GM21528 (cell line): ENCODE results near the gene EGFL7.

Experiments
- ATAC-seq: cut with Tn5 transposase; IDR thresholded peaks from one replicate; pipeline ENCODE4 v1.9.1; 2021; ENCODE audit warnings: mild to moderate bottlenecking, moderate library complexity; ENCODE audit not compliant: unreplicated experiment, low FRiP score

The EGFL7 gene

DNA sequence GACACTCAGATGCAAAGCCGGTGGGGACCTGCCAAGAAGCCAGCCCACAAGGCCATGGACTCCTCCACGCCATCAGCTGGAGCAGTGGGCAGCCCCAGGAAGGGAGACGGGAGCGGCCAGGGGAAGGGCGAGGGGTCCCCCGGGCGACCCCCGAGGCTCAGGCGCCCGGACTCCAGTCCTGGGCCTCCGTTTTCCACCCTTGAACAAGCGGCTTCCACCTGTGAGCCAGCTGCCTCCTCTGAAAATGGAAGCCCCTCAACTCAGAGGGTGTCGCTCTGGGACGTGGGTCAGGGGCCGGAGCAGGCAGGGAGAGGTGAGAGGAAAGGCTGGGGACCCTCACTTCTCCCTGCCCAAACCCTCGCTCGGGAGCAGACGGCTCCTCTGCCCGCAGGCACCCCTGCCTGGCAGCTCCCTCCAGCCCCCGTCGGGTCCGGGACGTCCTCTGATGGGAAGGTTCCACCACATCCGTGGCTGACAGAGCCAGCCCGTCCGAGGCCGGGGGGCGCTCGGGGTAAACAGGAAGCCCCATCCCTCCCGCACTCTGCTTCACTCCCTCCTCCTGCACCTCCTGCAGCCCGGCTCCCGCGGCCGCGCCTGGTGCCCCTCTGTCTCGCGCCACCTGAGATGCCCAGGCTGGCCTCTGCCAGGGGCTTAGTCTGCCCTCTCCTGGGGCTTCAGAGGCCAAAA lies 3.7 kb upstream of the EGFL7 start:
- no peak for ATAC-seq

DNA sequence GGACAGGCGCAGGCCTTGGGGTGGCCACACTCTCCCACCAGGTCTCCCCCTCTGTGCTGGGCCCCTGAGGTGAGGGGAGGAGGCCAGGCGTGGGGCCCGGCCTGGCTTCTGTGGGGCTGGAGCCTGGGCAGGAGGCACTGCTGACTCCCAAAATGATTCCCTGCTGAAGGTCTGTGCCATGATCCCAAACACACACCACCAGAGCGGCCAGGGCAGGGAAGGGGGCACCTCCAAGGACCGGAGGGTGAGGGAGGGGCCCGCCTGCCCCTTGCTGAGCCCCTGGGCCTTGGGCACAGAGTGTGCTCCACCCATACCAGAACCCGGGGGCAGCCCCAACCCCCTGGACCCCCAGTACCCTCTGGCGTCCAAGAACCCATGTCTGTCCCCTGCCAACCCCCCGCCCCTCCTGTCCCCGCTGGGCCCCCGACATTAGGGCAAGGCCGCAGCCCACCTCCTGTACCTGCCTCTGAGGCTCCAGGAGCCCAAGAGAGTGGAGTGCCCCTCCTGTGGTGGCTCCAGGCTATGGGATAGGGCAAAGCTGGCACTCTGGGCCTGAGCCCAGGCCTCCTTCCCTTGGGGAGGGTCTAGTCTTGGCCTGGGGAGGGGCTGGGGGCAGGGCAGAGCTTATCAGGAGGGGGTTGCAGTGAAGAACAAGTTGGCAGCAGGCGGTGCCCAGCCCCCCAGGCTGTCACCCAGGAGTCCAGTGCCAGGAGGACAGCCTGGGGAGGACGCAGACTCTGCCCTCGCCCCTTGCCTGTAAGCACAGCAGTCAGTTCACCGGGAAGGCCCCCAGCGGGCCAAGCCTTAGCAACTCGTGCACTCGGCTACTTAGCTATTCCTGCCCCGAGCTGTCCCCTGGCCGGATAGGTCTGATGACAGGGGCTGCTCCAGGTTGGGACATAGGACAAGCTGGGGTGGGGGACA lies 2.6 kb upstream of the EGFL7 start:
- no peak for ATAC-seq

DNA sequence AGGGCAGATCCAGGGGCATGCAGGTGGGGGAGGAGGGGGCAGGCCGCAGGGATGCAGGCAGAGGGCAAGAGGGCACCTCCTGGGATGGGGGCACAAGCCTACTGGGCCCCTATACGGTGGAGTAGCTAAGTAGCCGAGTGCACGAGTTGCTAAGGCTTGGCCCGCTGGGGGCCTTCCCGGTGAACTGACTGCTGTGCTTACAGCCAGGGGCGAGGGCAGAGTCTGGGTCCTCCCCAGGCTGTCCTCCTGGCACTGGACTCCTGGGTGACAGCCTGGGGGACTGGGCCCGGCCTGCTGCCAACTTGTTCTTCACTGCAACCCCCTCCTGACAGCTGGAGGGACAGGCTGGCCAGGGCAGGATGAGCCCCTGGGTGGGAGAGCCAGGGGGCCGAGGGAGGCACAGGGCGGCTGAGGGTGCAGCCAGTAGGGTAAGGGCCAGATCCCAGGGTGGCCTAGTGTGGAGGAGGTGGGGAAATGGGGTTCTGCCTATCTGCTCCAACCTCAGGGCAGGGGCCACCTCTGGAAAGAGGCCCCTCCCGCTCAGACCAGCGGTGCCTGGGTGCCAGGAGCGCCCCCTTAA lies 1.7 kb upstream of the EGFL7 start:
- no peak for ATAC-seq

DNA sequence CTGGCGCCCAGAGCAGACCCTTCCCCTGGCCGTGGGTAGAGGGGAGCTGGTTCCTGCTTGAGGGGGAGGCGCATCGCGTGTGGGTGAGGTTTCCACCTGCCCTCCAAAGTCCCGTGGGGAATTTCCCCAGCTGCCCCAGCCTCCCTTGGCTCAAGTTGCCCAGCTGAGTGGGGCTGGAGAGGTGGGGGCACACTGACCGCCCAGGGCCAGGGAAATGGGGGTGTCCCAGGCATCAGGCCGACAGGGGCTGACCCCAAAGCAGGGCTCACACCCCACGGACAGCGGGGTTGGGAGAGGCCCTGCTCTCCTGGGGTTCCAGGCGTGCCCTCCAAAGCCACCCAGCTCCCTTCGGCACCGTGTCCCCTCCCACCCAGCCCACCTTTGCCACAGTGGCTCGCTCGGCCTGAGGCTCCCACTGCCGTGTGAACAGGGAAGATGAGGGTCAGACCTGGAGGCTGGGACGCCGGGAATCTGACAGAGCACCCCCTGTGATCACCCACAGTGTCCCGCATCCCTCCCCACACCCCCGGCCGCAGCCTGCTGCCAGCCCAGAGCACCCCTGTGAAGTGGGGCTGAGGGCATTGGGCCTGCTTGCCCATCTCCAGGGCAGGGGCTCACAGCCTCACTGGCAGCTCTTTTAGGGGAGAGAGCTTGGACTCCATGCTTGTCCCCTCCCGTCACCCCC lies 933 bp upstream of the EGFL7 start:
- ATAC-seq, result no peak

DNA sequence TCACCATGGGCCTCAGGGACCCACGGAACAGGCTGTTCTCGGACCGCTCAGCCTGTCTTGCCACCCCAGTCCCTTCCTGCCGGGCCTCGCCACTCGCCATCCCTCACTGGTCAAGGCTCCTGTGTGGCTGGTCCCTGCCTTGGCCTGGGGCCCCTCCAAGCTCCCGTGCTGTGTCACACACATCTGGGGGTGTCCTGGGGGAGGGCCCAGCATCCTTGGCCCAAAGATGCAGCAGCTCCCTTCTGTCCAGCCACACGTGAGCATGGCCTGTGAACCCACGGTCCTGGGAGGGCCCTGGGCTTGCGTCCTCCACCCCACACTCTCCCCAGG lies 425 bp upstream of the EGFL7 start:
- ATAC-seq, result no peak

DNA sequence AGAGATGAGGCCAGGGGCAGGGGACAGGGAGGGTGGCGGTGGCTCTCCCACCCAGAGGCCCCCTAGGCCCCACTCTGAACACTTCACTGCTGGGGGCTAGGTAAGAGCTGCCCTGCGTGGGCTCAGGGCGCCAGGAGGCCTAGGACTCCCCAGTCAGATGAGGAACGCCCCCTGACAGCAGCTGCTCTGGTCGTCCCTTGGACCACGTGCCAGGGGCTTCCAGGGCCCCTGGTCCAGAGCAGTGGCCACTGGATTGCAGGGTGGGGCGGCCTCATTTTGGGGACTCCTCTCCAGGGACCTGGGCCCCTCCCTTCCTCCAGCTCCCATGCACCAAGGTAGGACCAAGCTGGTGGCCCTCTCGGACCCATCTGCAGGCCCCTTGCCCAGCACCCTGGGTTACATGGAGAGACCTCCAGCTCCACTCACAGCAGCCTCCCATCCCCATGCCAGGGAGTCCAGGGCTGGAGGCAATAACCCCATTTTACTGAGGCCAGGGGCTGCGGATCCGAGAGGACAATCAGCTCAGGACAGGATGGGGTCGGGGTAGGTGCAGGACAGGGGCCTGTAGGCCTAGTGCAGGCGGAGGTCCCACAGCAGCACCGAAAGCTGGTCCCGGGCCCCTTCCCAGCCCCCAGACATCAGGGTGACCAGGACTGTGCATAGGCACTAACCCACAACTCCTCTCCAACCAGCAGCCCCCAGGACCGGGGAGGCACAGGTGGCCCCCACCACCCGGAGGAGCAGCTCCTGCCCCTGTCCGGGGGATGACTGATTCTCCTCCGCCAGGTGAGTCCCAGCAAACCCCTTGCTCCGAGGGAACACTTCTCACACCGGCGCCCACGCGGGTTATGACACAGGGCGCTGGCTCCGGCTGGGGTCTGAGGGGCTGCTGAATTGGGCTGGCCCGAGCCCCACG lies 1.5 kb downstream of the EGFL7 start:
- ATAC-seq, result no peak

DNA sequence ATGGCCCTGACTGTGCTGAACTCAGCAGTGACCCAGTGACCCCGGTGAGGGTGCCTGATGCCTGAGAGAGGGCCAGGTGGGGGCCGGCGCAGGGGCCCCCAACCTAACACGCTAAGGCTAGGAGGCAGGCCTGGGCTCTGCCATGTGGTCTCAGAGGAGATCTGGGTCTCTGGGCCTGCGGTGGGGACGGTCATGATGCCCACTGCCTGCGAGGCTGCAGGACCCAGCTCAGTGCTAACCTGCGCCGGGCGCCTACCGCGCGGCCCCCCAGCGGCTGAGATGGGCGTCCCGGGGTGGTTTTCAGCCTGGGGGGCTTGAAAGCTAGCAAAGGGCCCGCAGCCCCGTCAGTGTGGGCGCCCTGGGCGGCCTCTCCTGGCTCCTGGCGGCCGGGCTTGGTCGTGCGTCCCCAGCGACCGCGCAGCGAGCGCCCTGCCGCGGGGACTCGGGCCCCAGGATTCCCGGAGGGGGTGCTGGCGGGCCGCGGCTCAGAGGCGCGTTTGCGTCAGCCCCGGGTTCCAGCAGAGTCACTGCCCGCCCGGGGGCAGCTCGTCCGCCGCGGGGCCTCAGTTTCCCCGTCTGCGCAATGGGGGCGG lies 2.5 kb downstream of the EGFL7 start:
- no peak for ATAC-seq

DNA sequence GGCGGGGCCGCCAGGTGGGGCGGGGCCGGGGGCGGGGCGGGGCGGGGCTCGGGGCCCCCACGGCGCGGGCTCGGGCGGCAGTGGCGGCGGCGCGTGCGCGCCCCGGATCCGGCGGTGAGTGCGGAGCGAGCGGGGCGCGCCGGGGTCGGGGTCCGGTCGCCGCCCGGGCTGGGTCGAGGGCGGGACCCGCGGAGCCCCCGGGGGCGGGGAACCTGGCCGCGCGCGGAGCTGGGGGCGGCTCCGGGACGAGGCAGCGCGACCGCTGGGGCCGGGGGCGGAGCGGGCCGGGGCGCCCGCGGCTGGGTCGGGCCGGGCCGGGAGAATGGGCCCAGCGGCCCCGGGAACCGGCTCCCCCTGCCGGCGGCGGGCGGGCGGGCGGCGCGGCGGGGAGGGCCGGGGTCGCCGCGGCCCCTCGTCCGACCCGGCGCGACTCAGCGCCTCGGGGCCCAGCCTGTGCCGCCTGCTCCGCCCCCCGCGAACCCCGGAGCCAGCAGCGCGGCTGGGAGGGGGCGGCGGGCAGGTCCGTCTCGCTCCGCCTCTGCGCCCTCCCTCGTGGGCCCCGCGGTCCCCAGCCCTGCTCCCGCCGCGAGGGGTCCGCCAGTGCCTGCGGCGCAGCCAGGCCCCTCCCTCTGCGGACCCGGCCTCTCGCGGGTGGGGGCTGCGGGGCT lies 3.1 kb downstream of the EGFL7 start:
- no peak for ATAC-seq

DNA sequence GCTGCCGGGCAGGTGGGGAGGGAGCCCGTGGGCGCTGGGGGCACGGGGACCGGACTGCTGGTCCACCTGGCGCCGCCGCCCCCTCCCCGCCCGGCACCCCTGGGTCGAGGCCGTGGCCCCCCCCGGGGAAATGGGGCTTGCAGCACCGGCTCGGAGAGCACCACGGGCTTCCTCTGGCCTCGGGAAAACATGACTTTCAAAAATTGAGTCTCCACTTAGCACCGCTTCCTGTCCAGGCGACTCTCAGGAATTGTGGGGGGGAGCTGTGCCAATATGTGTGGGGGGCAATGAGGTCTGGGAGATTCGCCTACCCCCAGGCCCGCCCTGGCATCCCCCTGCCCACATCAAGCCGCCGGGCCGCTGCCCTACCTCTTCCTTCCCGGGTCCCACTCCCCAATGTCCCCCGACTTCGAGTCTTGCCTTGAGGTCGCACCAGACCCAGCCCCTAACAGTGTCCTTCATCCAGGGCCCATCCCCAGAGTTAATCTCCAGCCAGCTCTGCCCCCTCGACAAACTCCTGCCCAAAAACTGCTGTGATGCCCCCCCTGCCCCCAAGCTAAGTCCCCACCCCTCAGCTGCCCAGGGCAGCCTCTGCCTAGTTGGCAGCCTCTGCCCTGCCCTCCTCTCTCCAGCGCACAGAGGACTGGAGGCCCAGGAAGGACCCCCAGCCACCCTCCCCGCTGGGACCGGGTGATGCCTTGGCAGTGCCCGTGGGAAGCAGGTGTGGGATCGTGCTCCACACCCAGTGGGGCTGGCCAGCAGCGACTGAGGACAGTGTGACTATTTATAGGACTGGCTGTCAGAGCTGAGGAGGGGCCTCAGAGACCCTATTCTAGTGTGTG lies 3.9 kb downstream of the EGFL7 start:
- ATAC-seq, result no peak

DNA sequence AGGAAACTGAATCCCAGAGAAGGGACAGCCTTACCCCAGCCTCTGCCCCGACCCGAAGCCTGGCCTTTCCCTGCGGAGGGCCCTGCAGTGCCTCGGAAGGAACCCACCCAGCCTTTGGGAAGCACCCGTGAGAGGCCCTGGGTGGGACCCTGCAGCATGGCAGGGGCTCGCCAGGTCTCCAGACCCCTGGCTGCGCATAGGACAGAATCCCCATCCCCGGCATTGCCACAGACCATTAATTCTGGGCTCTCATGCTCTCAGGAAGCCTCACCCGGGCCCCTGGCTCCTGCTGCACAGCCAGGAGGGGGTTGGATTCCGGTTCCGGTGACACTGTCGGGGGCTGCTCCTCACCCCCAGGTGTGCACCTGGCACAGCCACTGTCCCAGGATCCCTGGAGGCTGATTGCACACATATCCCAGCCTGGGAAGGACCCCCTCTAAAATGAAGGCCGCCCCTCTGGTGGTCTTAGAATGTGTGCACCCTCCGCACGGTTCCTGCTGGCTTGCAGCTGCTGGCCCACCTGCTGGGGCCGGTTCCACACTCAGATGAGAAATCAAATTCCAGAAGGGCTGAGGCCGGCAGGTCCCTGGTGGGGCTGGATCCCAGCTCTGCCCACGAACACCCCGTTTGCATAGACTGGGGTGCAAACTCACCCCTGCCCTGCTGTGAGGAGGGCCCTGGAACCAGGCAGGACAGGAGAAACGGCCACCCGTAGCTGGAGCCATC lies 4.7 kb downstream of the EGFL7 start:
- no peak for ATAC-seq

DNA sequence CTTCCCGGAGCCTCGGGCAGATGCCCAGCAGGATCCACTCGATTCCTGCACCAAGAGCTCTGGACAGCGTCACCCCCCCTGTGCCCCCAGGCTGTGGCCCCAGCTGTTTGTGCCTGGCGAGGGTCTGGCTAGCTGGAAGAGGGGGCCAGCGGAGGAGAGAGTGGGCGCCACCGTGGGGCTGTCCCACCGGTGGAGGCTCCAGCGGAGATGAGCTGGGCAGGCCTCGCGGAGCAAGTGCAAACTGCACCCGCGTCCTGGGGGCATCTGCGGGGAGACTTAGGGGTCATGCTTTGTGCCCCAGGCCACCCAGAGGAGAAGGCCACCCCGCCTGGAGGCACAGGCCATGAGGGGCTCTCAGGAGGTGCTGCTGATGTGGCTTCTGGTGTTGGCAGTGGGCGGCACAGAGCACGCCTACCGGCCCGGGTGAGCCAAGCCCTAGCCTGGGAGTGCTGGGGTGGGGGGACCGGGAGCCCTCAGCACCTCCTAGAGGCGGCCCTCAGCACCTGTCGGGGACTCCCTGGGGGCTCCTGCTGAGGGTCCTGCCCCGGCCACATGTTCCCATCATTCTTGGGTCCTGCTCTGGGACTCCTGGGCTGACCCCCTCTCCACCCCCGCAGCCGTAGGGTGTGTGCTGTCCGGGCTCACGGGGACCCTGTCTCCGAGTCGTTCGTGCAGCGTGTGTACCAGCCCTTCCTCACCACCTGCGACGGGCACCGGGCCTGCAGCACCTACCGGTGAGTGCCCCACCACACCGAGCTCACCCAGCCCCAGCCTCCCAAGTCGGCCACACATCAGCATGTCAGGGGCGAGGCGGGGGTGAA lies 5.4 kb downstream of the EGFL7 start:
- no peak for ATAC-seq

DNA sequence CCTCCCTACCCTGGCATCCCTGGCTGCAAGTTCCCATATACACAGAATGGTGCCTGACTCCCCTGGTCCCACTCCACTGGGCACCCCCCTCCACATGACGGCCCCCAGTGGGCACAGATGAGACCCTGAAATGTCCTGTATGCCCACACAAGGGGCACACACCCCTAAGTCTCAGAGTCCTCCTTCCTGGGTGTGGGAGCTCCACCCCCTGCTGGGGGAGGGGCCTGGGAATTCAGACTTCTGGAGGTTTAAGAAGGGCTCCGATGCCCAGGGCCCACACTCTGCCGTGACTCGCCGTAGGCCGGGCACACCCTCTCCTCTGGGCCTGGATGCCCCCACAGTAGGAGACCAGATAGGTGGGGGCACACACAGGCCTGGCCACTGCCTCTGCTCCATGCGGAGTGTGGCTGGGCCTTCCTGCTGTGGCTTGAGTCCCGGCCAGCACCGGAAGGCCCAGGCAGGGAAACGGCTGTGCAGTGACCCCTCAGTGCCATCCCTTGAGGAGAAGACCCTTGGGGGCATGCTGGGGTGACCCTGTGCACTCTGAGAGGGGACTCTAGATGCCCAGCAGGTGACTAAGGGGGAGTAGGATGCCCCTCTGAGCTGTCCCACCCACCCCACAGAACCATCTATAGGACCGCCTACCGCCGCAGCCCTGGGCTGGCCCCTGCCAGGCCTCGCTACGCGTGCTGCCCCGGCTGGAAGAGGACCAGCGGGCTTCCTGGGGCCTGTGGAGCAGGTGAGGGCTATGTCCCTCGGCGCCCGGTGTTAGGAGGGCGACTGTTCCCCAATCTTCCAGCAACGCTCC lies 6.5 kb downstream of the EGFL7 start:
- ATAC-seq, result no peak

DNA sequence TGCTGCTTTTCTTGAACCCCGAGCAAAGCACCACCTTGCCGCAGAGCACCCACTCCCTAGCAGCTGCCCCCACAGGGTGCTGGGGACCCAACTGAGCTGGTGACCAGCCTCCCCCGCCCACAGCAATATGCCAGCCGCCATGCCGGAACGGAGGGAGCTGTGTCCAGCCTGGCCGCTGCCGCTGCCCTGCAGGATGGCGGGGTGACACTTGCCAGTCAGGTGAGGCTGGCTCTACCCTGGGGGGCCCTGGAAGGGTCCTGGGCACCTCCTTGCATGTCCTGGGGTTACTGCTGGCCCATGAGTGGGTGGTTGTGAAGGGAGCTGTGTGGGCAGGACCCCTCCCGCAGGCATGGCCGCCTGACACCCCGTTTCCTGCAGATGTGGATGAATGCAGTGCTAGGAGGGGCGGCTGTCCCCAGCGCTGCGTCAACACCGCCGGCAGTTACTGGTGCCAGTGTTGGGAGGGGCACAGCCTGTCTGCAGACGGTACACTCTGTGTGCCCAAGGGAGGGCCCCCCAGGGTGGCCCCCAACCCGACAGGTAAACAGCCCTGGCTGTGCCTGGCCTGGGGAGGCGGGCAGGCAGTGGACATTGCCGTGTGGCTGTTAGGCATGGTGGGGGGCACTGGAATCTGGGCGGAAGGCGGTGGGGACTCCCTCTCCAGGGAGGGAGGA lies 7.2 kb downstream of the EGFL7 start:
- ATAC-seq, result no peak

DNA sequence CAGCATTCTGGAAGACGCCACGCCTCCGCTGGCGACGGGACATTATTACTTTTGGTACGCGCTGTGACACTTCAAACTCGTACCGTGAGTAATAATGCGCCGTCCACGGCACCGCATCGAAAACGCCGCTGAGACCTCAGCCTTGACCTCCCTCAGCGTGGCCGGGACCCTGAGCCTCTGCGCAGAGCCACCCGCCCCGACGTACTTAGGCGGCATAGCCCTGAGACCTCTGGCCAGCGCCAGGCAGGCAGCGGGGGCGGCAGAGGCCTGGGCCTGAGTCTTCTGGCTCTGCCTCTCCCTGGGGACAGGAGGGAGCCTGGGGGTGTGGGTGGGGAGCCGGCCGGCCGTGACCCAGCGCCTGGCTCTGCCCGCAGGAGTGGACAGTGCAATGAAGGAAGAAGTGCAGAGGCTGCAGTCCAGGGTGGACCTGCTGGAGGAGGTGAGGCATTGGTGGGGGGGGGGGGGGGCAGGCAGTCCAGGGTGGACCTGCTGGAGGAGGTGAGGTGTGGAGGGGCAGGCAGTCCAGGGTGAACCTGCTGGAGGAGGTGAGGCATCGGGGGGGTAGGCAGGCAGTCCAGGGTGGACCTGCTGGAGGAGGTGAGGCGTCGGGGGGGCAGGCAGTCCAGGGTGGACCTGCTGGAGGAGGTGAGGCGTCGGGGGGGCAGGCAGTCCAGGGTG lies 8.0 kb downstream of the EGFL7 start:
- no peak for ATAC-seq

DNA sequence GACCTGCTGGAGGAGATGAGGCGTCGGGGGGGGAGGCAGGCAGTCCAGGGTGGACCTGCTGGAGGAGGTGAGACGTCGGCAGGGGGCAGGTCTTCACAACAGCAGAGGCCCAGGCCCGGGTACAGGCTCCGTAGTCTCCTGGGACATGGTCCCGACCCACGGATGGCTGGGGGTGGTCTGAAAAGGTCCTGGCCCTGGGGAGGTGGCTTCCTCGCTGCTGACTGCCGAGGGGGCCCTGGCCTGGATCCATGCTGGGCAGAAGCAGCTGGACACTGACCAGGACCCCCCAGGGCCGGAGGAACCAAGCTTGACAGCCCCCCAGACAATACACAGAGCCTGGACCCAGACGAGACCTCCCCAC lies 8.5 kb downstream of the EGFL7 start:
- no peak for ATAC-seq
